ENCODE data around the gene ACTL7A. TPM values are rescaled to one million over a fixed set of nuclear protein-coding genes. Genes with fewer than 3 reads are reported as not detected.

Gene ACTL7A
- polyA plus RNA-seq, 5 donors = not detected

Other genes starting within 250 kb of the ACTL7A start
- not detected for gene ACTL7B, start 6.3 kb upstream of the ACTL7A start, polyA plus RNA-seq (ENCODE audit: insufficient read depth in 1 of 5, insufficient read length in 5 of 5, low replicate concordance in 1 of 5)
- 10 to 100 TPM; 40.0 to 49.3 (median 44.6) TPM for gene ELP1, start 71.9 kb downstream of the ACTL7A start, polyA plus RNA-seq (ENCODE audit: insufficient read depth in 1 of 5, insufficient read length in 5 of 5, low replicate concordance in 1 of 5)
- gene ABITRAM, start 72.1 kb downstream of the ACTL7A start, polyA plus RNA-seq (ENCODE audit: insufficient read depth in 1 of 5, insufficient read length in 5 of 5, low replicate concordance in 1 of 5) = 10 to 100 TPM; 28.2 to 37.1 (median 32.7) TPM
- gene CTNNAL1, start 151.2 kb downstream of the ACTL7A start, polyA plus RNA-seq (ENCODE audit: insufficient read depth in 1 of 5, insufficient read length in 5 of 5, low replicate concordance in 1 of 5) = 10 to 100 TPM; 74.8 to 94.0 (median 88.1) TPM

Measured in right lung (tissue), 5 donors.